Hepatocyte (in vitro differentiated cells): ENCODE data around the gene UCHL3.

ENCODE experiments used
- CTCF ChIP-seq: fragments of 200-600 bp; sonication (generic); IDR thresholded peaks from 2 replicates; pipeline ENCODE4 v1.5.1; 2016; ENCODE audit warnings: antibody characterized with exemption, mild to moderate bottlenecking; ENCODE audit not compliant: poor library complexity
- EZH2phosphoT487 ChIP-seq: fragments of 200-600 bp; sonication (generic); IDR thresholded peaks from one replicate; pipeline ENCODE4 v1.6.1; 2018; ENCODE audit warnings: antibody characterized with exemption, mild to moderate bottlenecking, low read depth, moderate library complexity; ENCODE audit not compliant: unreplicated experiment, severe bottlenecking

DNA sequence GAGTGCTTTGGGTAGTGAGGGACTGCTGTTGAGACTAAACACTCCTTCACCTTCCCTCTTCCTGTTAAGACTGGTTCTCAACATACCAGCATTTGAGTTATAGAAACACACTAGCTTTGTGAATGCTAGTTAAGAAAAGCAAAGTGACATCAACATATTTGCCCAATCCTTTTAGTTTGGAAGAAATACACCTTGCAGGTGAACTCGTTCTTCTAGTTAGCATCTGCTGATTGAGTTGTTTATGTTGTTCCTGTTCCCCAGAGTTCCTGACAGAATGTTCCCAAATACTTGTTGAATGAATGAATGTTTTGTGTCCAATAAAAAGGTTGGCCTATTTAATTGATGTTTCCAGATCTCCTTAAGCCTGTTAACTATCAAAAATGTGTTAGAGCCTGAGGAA is 93.6 kb downstream of the UCHL3 start:
- TF ChIP-seq CTCF (no peak), EZH2phosphoT487 (no peak)
